NB4 (cell line): Measurements from ENCODE around the gene TNFSF9.
"Not testable (repeated sequence)": the region's sequence is repeated elsewhere in the genome, so short reads cannot be mapped to it uniquely, and the experiment has no call there.

Experiments used
- DNase-seq: peaks from one replicate; pipeline ENCODE4 v3.0.0; 2010; ENCODE audit warnings: low read depth
- H3K4me3 ChIP-seq: one replicate; pipeline ENCODE4 v1.5.1; 2011; ENCODE audit warnings: mild to moderate bottlenecking, low read depth, low read length, moderate library complexity
- CTCF ChIP-seq: IDR thresholded peaks from one replicate; pipeline ENCODE4 v1.5.1; 2012; ENCODE audit warnings: low read depth, low read length
- MAX ChIP-seq: IDR thresholded peaks from 2 replicates; pipeline ENCODE4 v1.6.1; 2011; ENCODE audit warnings: low read depth, low read length
- MYC ChIP-seq: IDR thresholded peaks from 2 replicates; pipeline ENCODE4 v1.6.1; 2011; ENCODE audit warnings: low read depth, low read length
- POLR2A ChIP-seq: IDR thresholded peaks from 2 replicates; pipeline ENCODE4 v1.6.1; 2011; ENCODE audit warnings: mild to moderate bottlenecking; ENCODE audit not compliant: insufficient read length; ENCODE audit errors: extremely low read depth

Gene TNFSF9

GRCh38 chr19:6543866-6544347 is 13.1 kb downstream of the TNFSF9 start:
- DNase-seq: no peak
- TF ChIP-seq CTCF (no peak), MYC (no peak), MAX (no peak), POLR2A (no peak)
- no peak overlapping the region for H3K4me3 ChIP-seq

GRCh38 chr19:6550679-6551078 is 19.9 kb downstream of the TNFSF9 start:
- DNase-seq: peak; percentile 28
- not testable (repeated sequence) for H3K4me3 ChIP-seq

- H3K4me3 ChIP-seq: no peak overlapping the region
- DNase-seq: no peak
- TF ChIP-seq POLR2A: no peak
Measured at GRCh38 chr19:6551091-6551490, 20.3 kb downstream of the TNFSF9 start.

- no peak overlapping the region for H3K4me3 ChIP-seq
- DNase-seq: peak; percentile 70
- peak; percentile 5 for TF ChIP-seq CTCF
- TF ChIP-seq MYC: no peak
Measured at GRCh38 chr19:6551607-6552450, 21.0 kb downstream of the TNFSF9 start.

- TF ChIP-seq POLR2A: no peak
- no peak for TF ChIP-seq CTCF
- TF ChIP-seq MAX: no peak
- no peak for TF ChIP-seq MYC
- no peak overlapping the region for H3K4me3 ChIP-seq
- no peak for DNase-seq
Measured at GRCh38 chr19:6556043-6556449, 25.2 kb downstream of the TNFSF9 start.

- no peak overlapping the region for H3K4me3 ChIP-seq
- no peak for TF ChIP-seq POLR2A
- TF ChIP-seq MAX: no peak
- no peak for TF ChIP-seq MYC
- no peak for TF ChIP-seq CTCF
- DNase-seq: no peak
Measured at GRCh38 chr19:6556480-6557195, 25.8 kb downstream of the TNFSF9 start.

- DNase-seq, H3K4me3 ChIP-seq: not testable (repeated sequence)
Measured at GRCh38 chr19:6562437-6562836, 31.6 kb downstream of the TNFSF9 start.
